OCI-LY3 (cell line): ENCODE results near the gene MIEF2.

Source experiments
- CTCF ChIP-seq: fragments of 200-600, 300-600 bp; sonication (generic); IDR thresholded peaks from 2 replicates; pipeline ENCODE4 v1.5.1; 2014; ENCODE audit warnings: antibody characterized with exemption, low read length, low read depth
- EZH2phosphoT487 ChIP-seq: fragments of 200-600 bp; shearing (Covaris generic); IDR thresholded peaks from 2 replicates; pipeline ENCODE4 v1.6.1; 2018; ENCODE audit warnings: antibody characterized with exemption, mixed run types, low read depth

- TF ChIP-seq CTCF (no peak), EZH2phosphoT487 (no peak)
Observed at GRCh38 chr17:18259621-18260331, 686 bp upstream of the MIEF2 start.
